DMS 273 treated with DMSO at 0.1 percent for 48 hours (cell line): ENCODE results near the gene IRF3.

Source experiments
- DNase-seq: peaks from one replicate; lab custom pipeline; 2025; lab: John Stamatoyannopoulos, UW

Gene IRF3, protein sequence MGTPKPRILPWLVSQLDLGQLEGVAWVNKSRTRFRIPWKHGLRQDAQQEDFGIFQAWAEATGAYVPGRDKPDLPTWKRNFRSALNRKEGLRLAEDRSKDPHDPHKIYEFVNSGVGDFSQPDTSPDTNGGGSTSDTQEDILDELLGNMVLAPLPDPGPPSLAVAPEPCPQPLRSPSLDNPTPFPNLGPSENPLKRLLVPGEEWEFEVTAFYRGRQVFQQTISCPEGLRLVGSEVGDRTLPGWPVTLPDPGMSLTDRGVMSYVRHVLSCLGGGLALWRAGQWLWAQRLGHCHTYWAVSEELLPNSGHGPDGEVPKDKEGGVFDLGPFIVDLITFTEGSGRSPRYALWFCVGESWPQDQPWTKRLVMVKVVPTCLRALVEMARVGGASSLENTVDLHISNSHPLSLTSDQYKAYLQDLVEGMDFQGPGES

DNA sequence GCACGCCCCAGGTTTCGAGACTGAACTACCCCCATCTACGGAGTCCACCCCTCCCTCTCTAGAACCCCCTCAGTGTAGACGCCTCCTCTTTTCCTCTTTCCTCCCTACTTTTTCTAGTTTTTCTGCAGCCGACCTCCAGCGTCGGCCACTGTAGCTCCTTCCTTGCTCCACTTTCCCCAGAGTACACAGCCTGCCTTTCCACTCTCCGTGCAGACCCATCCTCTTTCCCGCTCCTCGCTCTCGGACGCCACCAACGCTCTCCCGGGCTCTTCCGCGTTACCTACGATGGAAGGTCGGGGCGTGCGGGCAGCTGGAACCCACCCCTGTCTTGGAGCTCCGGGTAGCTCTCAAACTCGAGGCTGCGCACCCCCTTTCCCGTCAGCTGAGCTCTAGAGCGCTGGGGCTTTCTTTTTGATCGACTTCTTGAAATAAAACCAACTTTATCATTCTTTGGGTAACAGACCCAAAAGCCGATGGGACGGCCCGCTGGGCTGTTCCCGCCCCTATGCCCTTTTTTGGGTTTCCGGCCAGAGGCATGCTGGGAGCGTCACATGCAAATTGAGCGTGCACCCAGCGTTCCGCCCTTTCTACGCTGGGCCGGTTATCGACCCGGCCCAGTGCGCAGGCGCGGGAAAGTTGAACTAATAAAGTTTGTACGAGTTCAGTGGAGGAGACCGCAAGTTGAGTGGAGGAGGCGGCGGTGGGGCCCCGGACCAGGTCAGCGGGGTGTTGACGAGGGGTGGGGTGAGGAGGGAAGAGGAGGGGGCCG lies at the start of gene IRF3, which contains the start of gene BCL2L12:
TSS of gene IRF3 (minus strand) at position 507 of the 769 bp plus-strand sequence. CDS start 1,019 bp downstream, outside the sequence.
TSS of gene BCL2L12 (plus strand) at position 583 of the 769 bp plus-strand sequence. CDS start 760 bp downstream, outside the sequence.
- peak; percentile 88 for DNase-seq

DNA sequence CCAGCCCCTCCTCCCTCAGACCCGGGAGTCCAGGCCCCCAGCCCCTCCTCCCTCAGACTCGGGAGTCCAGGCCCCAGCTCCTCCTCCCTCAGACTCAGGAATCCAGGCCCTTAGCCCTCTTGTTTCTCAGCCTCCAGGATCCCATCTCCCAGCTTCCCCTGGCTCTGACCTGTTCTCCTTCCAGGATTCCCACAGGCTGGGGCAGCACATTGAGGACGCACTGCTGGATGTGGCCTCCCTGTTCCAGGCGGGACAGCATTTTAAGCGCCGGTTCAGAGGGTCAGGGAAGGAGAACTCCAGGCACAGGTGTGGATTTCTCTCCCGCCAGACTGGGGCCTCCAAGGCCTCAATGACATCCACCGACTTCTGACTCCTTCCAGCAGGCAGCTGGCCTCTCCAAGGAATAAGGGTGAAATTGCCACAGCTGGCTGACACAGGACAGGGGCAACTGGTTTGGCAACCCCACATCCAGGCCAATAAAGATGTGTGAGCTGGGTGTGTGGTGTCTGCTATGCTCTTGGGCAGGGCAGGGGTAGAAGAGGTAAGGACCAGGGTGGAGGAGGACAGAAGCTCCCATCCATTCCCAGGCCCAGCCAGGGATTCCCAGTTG lies 47.7 kb upstream of the IRF3 start:
- no peak for DNase-seq

DNA sequence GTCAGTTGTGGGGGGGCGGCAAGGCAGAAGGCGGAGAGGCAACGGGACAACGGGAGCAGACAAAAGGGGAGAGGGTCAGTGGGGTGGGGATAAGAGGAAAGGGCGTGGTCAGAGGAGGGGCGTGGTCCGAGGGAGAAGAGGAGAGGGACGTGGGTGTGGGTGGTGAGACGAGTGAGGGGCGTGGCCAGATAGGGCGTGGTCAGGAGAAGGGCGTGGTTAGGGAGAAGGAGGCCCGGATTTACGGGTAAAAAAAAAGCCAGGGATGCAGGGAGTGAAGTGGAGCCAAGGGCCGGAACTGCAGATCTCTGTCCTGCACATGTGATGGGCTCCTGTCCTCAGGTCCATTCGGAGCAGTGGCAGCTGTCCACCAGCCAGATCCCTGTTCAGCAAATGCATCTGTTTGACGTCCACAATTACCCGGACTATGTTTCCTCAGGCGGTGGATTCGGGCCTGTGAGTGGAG lies 46.8 kb upstream of the IRF3 start:
- no peak for DNase-seq

DNA sequence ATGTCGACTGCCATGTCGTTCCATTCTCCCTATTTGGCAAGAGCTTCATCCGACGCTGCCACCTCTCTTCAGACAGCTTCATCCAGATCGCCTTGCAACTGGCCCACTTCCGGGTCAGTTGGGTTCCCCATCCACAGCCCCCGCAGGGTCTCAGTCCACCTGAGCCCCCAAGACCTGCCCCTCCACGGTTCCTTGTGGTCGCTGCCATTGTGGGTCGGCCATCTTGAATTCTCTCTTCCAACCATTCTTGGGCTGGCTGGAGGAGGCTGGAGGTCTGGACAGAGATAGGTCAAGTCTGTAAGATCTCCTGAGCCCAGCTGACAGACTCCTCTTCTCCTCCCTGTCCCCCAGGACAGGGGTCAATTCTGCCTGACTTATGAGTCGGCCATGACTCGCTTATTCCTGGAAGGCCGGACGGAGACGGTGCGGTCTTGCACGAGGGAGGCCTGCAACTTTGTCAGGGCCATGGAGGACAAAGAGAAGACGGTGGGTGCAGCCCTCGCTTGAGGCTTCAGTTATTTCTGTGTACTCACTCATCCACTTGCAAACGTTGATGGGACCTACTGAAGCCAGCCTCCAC lies 44.8 kb upstream of the IRF3 start:
- no peak for DNase-seq

DNA sequence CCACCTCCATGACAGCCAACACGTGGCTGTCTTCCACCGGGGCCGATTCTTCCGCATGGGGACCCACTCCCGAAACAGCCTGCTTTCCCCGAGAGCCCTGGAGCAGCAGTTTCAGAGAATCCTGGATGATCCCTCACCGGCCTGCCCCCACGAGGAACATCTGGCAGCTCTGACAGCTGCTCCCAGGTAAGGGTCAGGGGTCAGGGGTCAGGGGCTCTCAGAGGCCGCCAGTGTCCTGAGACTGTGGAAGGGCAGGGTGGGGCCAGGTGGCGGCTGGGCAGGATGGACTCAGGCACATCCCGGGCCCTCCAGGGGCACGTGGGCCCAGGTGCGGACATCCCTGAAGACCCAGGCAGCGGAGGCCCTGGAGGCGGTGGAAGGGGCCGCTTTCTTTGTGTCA lies 40.3 kb upstream of the IRF3 start:
- DNase-seq = no peak

DNA sequence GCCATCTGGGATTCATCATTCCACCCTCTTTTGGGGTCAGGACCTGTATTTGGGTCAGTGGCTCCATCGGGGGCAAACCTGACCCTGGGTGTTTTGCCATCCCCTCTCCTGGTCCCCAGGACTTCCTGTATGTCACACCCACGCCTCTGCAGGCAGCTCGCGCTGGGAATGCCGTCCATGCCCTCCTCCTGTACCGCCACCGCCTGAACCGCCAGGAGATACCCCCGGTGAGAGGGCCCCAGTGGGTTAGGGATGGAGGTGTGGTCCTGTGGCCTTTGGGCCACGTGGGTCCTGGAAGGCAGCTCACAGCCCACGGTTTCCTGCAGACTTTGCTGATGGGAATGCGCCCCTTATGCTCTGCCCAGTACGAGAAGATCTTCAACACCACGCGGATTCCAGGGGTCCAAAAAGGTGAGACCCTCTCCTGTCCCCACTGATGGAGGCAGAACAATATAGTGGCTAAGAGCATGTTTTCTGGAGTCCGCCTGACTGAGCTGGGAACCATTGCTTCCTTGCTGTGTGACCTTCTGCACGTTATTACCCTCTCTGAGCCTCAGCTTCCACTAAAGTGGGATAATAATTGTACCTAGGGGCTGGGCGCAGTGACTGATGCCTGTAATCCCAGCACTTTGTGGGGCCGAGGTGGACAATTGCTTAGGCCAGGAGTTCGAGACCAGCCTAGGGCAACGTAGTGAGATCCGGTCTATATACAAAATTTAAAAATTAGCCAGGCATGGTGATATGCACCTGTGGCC lies 39.4 kb upstream of the IRF3 start:
- no peak for DNase-seq

DNA sequence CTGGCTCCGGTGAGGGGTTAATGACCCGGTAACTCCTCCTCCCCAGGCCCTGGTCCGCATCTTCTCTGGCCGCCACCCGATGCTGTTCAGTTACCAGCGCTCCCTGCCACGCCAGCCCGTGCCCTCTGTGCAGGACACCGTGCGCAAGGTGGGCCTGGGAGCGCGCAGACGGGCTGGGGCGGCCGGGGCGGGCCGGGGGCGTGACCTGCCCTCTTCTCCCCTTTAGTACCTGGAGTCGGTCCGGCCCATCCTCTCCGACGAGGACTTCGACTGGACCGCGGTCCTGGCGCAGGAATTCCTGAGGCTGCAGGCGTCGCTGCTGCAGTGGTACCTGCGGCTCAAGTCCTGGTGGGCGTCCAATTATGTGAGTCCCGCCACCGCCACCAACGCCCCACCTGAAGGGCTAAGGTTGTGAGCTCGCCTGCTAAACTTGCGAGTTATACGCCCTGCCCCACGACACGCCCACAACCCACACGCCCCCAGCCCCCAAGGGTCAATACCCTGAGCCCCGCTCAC lies 35.7 kb upstream of the IRF3 start:
- DNase-seq = no peak

DNA sequence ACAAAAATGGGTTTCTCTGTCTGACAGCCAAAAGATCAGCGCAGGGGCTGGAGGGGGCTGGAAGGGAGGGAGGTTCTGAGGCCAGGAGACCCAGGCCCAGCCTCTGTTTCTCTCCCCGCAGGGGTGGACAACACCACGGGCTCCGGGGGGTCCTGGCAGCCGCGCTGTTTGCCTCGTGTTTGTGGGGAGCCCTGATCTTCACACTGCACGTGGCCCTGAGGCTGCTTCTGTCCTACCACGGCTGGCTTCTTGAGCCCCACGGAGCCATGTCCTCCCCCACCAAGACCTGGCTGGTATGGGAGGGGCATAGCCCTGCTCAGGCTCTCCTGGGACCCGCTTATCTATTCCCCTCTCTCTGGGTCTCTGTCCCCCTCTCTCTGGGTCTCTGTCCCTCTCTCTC lies 34.9 kb upstream of the IRF3 start:
- DNase-seq = no peak

DNA sequence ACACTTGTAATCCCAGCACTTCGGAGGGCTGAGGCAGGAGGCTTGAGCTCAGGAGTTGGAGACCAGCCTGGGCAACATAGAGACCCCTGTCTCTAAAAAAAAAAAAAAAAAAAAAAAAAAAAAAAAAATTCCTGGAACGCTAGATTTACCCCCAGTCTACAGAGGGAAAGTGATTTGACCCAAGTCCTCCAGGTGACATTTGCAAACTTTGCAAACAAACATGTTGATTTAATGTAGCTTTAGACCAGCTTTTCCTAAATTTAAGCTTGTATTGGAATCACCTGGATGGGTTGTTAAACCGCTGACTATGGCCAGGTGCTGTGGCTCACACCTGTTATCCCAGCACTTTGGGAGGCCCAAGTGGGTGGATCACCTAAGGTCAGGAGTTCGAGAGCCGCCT lies 33.7 kb upstream of the IRF3 start:
- DNase-seq = no peak

DNA sequence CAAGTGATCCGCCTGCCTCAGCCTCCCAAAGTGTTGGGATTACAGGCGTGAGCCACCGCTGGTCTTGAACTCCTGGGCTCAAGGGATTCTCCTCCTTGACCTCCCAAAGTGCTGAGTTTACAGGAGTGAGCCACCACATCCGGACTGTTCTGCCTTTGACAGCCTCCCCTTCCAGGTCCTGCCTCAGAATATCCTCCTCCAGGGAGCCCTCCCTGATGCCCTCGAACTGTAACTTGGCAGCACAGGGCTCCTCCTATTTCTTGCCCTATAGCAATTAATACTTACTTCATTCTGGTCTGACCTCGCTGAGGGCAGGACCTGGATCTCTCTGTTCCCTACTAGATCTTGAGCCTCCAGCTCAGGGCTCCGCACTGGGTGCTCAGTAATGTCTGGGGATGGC lies 31.2 kb upstream of the IRF3 start:
- no peak for DNase-seq

DNA sequence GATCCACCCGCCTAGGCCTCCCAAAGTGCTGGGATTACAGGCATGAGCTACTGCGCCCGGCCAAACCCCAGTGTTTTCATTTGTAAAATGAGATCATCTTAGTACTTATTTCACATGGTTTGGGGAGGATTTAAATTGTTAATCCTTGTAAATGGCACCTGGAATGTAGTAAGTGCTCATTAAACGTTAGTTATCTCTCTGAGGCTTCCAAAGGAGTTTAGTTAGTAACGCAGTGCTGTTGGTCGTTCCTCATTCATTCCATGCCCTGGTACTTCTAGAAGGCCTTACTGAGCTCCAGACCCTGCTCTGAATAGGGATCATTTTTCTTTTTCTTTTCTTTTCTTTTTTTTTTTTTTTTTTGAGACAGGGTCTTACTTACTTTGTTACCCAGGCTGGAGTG lies 30.5 kb upstream of the IRF3 start:
- DNase-seq = no peak

DNA sequence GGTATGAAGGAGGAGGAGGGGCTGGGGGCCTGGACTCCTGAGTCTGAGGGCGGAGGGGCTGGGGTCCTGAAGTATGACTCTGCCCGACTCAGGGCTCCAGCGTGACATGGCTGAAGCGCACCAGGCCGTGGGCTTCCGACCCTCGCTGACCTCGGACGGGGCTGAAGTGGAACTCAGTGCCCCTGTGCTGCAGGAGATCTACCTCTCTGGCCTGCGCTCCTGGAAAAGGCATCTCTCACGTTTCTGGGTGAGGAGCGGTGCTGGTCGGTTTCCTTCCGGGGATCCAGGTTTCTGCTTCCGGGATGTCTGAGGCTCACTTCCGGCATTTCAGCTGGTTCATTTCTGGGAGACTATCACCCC lies 26.5 kb upstream of the IRF3 start:
- DNase-seq = no peak

DNA sequence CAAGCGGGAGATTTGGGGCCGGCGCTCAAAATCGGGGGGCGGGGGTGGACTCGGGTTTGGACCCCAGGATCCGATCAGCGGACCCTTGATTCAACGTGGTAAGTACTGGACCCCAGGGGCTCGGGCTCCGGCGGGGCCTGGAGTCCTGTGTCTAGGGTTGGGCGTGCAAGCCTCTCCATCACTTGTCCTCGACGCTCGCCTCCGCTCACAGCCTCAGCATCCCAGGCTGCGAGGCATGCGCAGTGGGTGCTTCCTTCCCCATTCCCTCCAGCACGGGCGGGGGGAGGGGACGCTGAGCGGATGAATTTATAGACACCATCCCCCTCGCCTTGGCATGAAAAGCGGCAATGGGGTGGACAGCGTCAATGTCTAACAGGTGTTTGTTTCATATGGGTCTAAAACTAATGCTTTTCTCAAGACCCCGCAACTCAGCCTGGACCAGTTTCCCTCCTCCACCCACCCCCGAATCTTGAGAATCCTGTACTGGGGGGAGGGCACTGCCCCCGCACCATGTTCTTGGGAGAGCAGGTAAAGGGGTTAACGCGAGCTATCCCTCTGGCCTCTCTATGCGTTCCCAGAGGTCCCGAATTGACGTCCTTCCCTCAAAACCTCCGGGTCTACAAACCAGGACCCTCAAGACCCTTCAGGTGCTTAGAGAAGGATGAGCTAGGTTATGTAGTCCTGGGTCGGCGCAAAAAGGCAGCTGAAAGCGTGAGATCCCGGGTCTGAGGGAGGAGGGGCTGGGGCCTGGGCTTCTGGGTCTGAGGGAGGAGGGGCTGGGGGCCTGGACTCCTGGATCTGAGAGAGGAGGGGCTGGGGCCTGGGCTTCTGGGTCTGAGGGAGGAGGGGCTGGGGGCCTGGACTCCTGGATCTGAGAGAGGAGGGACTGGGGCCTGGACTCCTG lies 25.8 kb upstream of the IRF3 start:
- no peak for DNase-seq

DNA sequence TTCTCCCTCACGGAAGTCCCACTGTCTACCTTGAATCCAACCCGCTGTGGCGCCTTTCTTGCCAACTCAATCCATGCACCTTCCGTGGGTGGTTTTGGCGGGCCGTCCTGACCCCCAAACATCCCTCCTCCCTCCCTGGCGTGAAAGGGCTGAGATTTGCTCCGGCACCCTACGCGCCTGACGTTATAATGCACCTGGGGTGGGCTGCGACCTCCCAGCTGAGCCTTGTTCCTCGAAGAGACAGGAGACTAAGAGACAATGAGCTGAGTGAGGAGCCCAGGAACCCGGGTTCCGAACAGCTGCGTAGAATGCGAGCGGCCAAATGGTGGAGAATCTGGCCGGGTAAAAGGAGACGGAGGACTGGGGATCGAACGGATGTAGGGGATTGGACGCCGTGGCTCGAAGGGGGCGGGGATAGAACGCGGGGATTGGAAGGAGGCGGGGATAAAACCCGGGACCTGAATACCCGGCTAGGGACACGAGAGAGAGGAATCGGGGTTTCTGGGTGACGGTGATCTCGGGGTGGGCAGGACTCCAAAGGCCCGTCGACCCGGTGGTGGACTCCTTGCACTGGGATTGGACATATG lies 25.1 kb upstream of the IRF3 start, which contains the start of gene CPT1C:
TSS of gene CPT1C (plus strand) at position 461 of the 587 bp plus-strand sequence. CDS start 1,137 bp downstream, outside the sequence.
- DNase-seq = peak; percentile 79

DNA sequence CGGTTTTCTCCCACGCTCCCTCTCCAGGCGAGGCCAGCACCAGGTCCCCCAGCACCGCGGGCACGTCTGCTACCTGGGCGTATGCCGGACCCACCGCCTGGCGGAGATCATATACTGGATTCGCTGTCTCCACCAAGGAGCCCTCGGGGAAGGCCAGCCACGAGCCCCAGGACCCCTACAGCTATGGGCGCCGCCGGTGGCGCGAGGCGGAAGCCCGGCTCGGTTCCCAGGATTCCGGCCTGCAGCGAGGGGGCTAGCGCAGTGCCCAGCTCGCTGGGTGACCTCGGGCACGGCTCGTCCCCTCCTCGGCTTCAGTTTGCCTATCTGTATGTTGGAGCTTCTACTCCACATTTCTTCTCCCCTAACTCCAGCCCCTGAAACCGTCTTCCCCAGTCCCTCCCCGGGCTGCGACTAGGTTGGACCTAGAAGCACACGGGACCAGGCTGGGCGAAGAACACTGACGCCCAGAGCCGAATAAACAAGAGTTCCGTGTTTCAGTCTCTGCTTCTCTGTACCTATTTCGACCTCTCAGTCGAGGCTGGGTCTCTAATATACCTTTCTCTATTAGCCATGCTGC lies 24.5 kb upstream of the IRF3 start:
- no peak for DNase-seq

DNA sequence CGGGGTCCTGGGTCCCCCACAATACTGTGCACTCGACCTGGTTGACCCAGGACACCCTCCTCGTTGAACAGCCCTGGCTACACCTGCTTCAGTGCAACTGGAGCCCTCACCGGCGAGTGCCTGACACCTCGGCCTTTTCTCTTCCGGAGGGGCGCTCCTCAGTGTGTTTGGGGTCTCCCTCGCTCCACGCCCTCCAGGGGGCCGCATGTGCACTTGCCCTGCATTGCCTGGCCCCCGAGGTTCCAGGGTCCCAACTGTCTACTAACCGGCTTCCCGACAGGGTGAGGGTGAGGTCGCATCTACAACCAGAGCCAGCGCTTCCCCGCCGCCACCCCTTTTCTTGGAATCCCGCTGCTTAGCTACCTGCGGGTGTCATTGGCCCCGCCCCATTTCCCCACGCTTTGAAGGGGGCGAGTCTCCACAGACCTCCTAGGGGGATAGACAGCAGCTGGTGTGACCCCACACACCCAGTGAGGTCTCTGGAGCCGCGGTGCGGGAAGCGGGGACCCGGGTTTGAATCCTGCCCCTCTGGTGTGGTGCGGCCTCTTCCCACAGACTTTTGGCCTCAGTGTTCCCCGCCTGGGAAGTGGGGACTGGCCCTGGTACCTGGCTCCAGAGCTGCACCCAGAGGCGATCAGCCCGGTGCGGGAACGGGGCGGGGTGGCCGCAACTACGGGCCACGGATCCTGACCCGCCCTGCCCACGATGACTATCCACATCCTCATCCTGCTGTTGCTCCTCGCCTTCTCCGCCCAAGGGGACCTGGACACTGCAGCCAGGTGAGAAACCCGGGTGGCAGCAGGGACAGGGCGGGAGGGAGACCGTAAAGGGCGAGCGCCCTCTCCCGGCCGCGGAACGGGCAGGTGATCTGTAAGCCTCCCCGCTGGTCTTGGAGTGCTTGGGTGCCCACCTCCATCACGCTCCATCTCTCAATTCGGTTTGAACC lies 23.7 kb upstream of the IRF3 start, which contains the start of gene ADM5:
TSS of gene ADM5 (plus strand) at position 462 of the 946 bp plus-strand sequence. CDS start at position 706, 244 bp downstream.
- DNase-seq = no peak

DNA sequence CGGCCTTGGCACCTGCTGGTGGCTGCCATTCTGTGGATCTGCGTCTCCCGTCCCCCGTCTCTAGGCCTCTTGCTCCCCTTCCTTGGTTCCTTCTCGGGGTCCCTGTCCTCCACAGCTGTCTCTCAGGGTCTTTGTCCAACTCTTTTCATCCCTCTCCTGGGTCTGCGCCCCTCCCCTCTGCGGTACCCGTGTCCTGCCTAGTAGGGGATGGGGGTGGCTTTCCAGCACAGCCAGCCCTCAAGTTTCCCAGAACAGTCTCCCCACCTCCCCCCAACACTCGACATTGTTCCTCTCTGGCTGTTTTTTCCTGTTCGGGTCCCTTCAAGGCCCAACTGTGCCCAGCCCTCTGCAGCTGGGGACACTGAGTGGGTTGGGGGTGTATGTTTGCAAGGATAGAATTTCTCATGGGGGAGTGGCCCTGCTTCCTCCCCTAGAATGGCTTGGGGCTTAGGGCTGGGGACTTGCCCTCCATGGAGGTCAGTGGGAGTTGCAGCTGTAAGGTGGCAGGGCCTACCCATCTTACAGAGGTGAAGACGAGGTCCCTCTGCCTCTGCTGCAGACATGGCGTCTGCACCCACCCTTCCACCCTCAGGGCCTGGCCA lies 23.0 kb upstream of the IRF3 start:
- no peak for DNase-seq
